GM12878 (cell line): ENCODE results near the gene PRKAG2. TPM values are rescaled to one million over a fixed set of nuclear protein-coding genes. Genes with fewer than 3 reads are reported as not detected.

Experiments used
- ATAC-seq: fragments of 200-7000 bp; cut with Tn5 transposase; 3 replicates; pipeline ENCODE4 v1.9.1; 2020; ENCODE audit warnings: mild to moderate bottlenecking, moderate library complexity
- BruUV-seq: library from RNA; stranded (reverse); fragments of 400-500 nt; replicated peaks from 2 replicates; lab custom pipeline; 2021; lab: Mats Ljungman, UMichigan
- CTCF ChIA-PET: fragments of 300-600 bp; sonication (Branson Sonifier 250); formaldehyde crosslinking; extraction: SDS; loops from one replicate; lab custom pipeline; 2021; ENCODE audit warnings: inconsistent platforms; lab: Yijun Ruan, JAX
- POLR2A ChIA-PET: fragments of 350-600 bp; formaldehyde crosslinking; extraction: SDS; loops from one replicate; lab custom pipeline; 2021; ENCODE audit warnings: inconsistent platforms; lab: Charles Lee
- RAD21 ChIA-PET: fragments of 300-600 bp; sonication (Branson Sonifier 250); formaldehyde crosslinking; loops from one replicate; lab custom pipeline; 2023; ENCODE audit warnings: antibody characterized with exemption; ENCODE audit not compliant: unreplicated experiment; lab: Charles Lee
- SMC1A ChIA-PET: fragments of 300-600 bp; sonication (Branson Sonifier 250); formaldehyde crosslinking; loops from one replicate; lab custom pipeline; 2023; ENCODE audit not compliant: unreplicated experiment, uncharacterized antibody; lab: Charles Lee
- DNase-seq: peaks from one replicate; pipeline ENCODE4 v3.0.0-alpha.2; 2011; ENCODE audit warnings: low read depth, low spot score
- FAIRE-seq: peaks from 3 replicates; lab custom pipeline; 2011; peaks lifted over from hg19 to GRCh38; lab: Jason Lieb, UNC
- H2AFZ ChIP-seq: 2 replicates; pipeline ENCODE4 v1.6.0; 2011; ENCODE audit warnings: low read depth, low read length, control low read depth; ENCODE audit not compliant: control insufficient read depth
- H3K27ac ChIP-seq: 2 replicates; pipeline ENCODE4 v1.5.1; 2011; ENCODE audit warnings: control low read depth; ENCODE audit not compliant: control insufficient read depth, insufficient read depth
- H3K27me3 ChIP-seq, 2 experiments: replicated peaks in 1 of 2; 2 replicates each; pipeline versions ENCODE4 v1.6.0 to v1.6.1; 2011; ENCODE audit warnings: low read length in 1 of 2; ENCODE audit not compliant: control insufficient read depth in 2 of 2, insufficient read depth in 2 of 2
- H3K36me3 ChIP-seq, 2 experiments: 2 replicates each; pipeline ENCODE4 v1.5.1; 2011; ENCODE audit warnings: low read length in 1 of 2; ENCODE audit not compliant: control insufficient read depth in 2 of 2, insufficient read depth in 2 of 2
- H3K4me1 ChIP-seq: 2 replicates; pipeline ENCODE4 v1.6.1; 2011; ENCODE audit warnings: mild to moderate bottlenecking, low read length, moderate library complexity, mixed read lengths; ENCODE audit not compliant: control insufficient read depth, insufficient read depth
- H3K4me2 ChIP-seq: 2 replicates; pipeline ENCODE4 v1.6.0; 2011; ENCODE audit warnings: control low read depth; ENCODE audit not compliant: control insufficient read depth, insufficient read depth
- H3K4me3 ChIP-seq: fragments of 200-600 bp; sonication (generic); 2 replicates; pipeline ENCODE4 v1.5.1; 2016
- H3K79me2 ChIP-seq: 2 replicates; pipeline ENCODE4 v1.6.0; 2011; ENCODE audit warnings: low read length; ENCODE audit not compliant: control insufficient read depth, insufficient read depth
- H3K9ac ChIP-seq: 2 replicates; pipeline ENCODE4 v1.8.0; 2011; ENCODE audit warnings: low read length, control low read depth, mixed read lengths; ENCODE audit not compliant: control insufficient read depth, insufficient read depth
- H3K9me3 ChIP-seq: replicated peaks from 3 replicates; pipeline ENCODE4 v1.5.1; 2011; ENCODE audit warnings: mild to moderate bottlenecking, low read length; ENCODE audit not compliant: control insufficient read depth, insufficient read depth
- H4K20me1 ChIP-seq: 2 replicates; pipeline ENCODE4 v1.6.0; 2011; ENCODE audit not compliant: control insufficient read depth, insufficient read depth
- CHD2 ChIP-seq: IDR thresholded peaks from 2 replicates; pipeline ENCODE4 v1.6.1; 2011; ENCODE audit warnings: low read depth, low read length, improper control_type of control experiment, borderline replicate concordance
- MYC ChIP-seq: IDR thresholded peaks from 2 replicates; pipeline ENCODE4 v1.6.1; 2011; ENCODE audit warnings: mild to moderate bottlenecking, low read length, moderate library complexity, inconsistent platforms; ENCODE audit not compliant: insufficient read depth, insufficient replicate concordance, insufficient read length, severe bottlenecking
- PBX3 ChIP-seq: IDR thresholded peaks from 2 replicates; pipeline ENCODE4 v1.6.1; 2011; ENCODE audit warnings: mild to moderate bottlenecking, low read depth, low read length, moderate library complexity; ENCODE audit not compliant: insufficient replicate concordance
- PRDM15 ChIP-seq: fragments of 450-650 bp; formaldehyde crosslinking; IDR thresholded peaks from 2 replicates; pipeline ENCODE4 v1.4.0; 2020; ENCODE audit warnings: mild to moderate bottlenecking, moderate library complexity
- TCF7 ChIP-seq: IDR thresholded peaks from 2 replicates; pipeline ENCODE4 v1.6.1; 2014; ENCODE audit warnings: antibody characterized with exemption, borderline replicate concordance
- ZBTB4 ChIP-seq: fragments of 450-650 bp; formaldehyde crosslinking; IDR thresholded peaks from 2 replicates; pipeline ENCODE4 v1.4.0; 2022; ENCODE audit warnings: mild to moderate bottlenecking, moderate library complexity
- ZNF217 ChIP-seq: fragments of 450-650 bp; IDR thresholded peaks from 2 replicates; pipeline ENCODE4 v1.6.1; 2017; ENCODE audit warnings: antibody characterized with exemption, mild to moderate bottlenecking
- ZNF24 ChIP-seq: fragments of 450-650 bp; IDR thresholded peaks from 2 replicates; pipeline ENCODE4 v1.6.1; 2017; ENCODE audit warnings: antibody characterized with exemption, mild to moderate bottlenecking
- WGBS: methylation state at CpG from one replicate; pipeline ENCODE4 v1.1.6; 2016; ENCODE audit warnings: low lambda C conversion rate; ENCODE audit not compliant: insufficient replicate concordance, insufficient coverage; ENCODE audit errors: missing lambda C conversion rate; 5-methylcytosine and 5-hydroxymethylcytosine counted together
- in situ Hi-C: fragments of 300-500 bp; cut with MboI; formaldehyde crosslinking; loops from 9 replicates; pipeline ENCODE4 v1.14.3; 2018; ENCODE audit warnings: mixed read lengths
- intact Hi-C: fragments of 100-400 bp; cut with micrococcal nuclease; formaldehyde crosslinking; loops from one replicate; pipeline ENCODE4 v1.14.2; 2022; ENCODE audit not compliant: unreplicated experiment
- polyA plus RNA-seq, 11 experiments: library from polyadenylated mRNA; depleted of rRNA in 4 of 11; unstranded in 6 of 11; stranded (reverse) in 5 of 11; fragments of >200 nt; fragmentation: Nextera tagmentation in 4 of 11; fragmentation: Illumina TruSeq in 1 of 11; extraction: Ambion mirVana in 4 of 11; extraction: Trizol in 1 of 11; gene quantifications; 1 replicate in 1 of 11; 2 replicates in 10 of 11; pipeline versions ENCODE4 v1.2.1 to v1.2.3, GENCODE V29; 2011 to 2016; ENCODE audit warnings: inconsistent platforms in 2 of 11, missing spikeins in 2 of 11, low read depth in 1 of 11
- total RNA-seq, 4 experiments: library from RNA; depleted of rRNA in 3 of 4; stranded (reverse); fragments of >200 nt in 3 of 4; fragmentation: Illumina TruSeq in 1 of 4; extraction: Trizol in 1 of 4; gene quantifications; 2 replicates each; pipeline versions ENCODE4 v1.2.1 to v1.2.3, GENCODE V29; 2013 to 2021
- TF ChIP-seq, protein P1 (sequence below): fragments of 450-650 bp; IDR thresholded peaks from 2 replicates; pipeline ENCODE4 v1.6.1; 2017; ENCODE audit warnings: mild to moderate bottlenecking, moderate library complexity
- TF ChIP-seq, protein P2 (sequence below): IDR thresholded peaks from 2 replicates; pipeline ENCODE4 v1.6.1; 2011; ENCODE audit warnings: low read depth, low read length, improper control_type of control experiment, borderline replicate concordance

The PRKAG2 gene
- total and polyA plus RNA-seq, 10 of the 15 experiments (the other 5 are each of a cell fraction or from before 2014, with no cell fraction given) = 3.4 to 8.9 (median 6.8) TPM

GRCh38 chr7:151588982-151589381 is 287.9 kb downstream of the PRKAG2 start:
- SMC1A ChIA-PET = no interaction called here
- no TSS peak for BruUV-seq
- H3K9ac ChIP-seq = no peak overlapping the region
- intact Hi-C loops (no loop called here), in situ Hi-C loops (no loop called here)
- CTCF ChIA-PET = interaction anchor here (1.2 kb wide), 2 partner anchors 10 to 66 kb away, joined by 4 read pairs; no protein-coding TSS in a partner anchor
- RAD21 ChIA-PET = no interaction called here
- peaks cover 0 to 2% of the 10 kb centered on the region in 2 experiments; a peak in 2 of 4 replicates for H3K36me3 ChIP-seq
- H2AFZ ChIP-seq = no peak overlapping the region
- no peak overlapping the region for H3K4me3 ChIP-seq
- DNase-seq = no peak
- H3K79me2 ChIP-seq = no peaks in the 10 kb centered on the region
- no peaks in the 10 kb centered on the region for H4K20me1 ChIP-seq
- no peaks in the 10 kb centered on the region; the same call in 2 of the 3 replicates for H3K9me3 ChIP-seq
- H3K27ac ChIP-seq = no peak overlapping the region
- no peak overlapping the region for H3K4me2 ChIP-seq
- FAIRE-seq = no peak
- H3K4me1 ChIP-seq = peaks cover 16% of the 10 kb centered on the region
- WGBS = 93% methylated on average over 9 of the region's 9 CpGs
- no peak for ATAC-seq
- H3K27me3 ChIP-seq = no peaks in the 10 kb centered on the region
- POLR2A ChIA-PET = no interaction called here
- TF ChIP-seq TCF7 (no peak), ZNF24 (no peak), PRDM15 (CRISPR knock-in tag) (no peak), CHD2 (no peak), PBX3 (no peak), MYC (no peak), ZBTB4 (no peak), ZNF217 (no peak)
- TF ChIP-seq, protein P1, sequence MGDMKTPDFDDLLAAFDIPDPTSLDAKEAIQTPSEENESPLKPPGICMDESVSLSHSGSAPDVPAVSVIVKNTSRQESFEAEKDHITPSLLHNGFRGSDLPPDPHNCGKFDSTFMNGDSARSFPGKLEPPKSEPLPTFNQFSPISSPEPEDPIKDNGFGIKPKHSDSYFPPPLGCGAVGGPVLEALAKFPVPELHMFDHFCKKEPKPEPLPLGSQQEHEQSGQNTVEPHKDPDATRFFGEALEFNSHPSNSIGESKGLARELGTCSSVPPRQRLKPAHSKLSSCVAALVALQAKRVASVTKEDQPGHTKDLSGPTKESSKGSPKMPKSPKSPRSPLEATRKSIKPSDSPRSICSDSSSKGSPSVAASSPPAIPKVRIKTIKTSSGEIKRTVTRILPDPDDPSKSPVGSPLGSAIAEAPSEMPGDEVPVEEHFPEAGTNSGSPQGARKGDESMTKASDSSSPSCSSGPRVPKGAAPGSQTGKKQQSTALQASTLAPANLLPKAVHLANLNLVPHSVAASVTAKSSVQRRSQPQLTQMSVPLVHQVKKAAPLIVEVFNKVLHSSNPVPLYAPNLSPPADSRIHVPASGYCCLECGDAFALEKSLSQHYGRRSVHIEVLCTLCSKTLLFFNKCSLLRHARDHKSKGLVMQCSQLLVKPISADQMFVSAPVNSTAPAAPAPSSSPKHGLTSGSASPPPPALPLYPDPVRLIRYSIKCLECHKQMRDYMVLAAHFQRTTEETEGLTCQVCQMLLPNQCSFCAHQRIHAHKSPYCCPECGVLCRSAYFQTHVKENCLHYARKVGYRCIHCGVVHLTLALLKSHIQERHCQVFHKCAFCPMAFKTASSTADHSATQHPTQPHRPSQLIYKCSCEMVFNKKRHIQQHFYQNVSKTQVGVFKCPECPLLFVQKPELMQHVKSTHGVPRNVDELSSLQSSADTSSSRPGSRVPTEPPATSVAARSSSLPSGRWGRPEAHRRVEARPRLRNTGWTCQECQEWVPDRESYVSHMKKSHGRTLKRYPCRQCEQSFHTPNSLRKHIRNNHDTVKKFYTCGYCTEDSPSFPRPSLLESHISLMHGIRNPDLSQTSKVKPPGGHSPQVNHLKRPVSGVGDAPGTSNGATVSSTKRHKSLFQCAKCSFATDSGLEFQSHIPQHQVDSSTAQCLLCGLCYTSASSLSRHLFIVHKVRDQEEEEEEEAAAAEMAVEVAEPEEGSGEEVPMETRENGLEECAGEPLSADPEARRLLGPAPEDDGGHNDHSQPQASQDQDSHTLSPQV = no peak
- TF ChIP-seq, protein P2, sequence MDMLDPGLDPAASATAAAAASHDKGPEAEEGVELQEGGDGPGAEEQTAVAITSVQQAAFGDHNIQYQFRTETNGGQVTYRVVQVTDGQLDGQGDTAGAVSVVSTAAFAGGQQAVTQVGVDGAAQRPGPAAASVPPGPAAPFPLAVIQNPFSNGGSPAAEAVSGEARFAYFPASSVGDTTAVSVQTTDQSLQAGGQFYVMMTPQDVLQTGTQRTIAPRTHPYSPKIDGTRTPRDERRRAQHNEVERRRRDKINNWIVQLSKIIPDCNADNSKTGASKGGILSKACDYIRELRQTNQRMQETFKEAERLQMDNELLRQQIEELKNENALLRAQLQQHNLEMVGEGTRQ = no peak
